K562 (cell line): ENCODE results near the gene TYMP. TPM values are rescaled to one million over a fixed set of nuclear protein-coding genes. Genes with fewer than 3 reads are reported as not detected.

Experiments
- CEBPG ChIP-seq, 3 experiments: fragments of 200-800 bp in 1 of 3; sonication (Bioruptor generic) in 1 of 3; sonication (generic) in 1 of 3; formaldehyde crosslinking in 1 of 3; IDR thresholded peaks in 2 of 3; conservative IDR thresholded peaks in 1 of 3; 2 replicates each; pipeline versions ENCODE4 v1.6.1 to v1.8.0; 2016 to 2022; ENCODE audit warnings: missing compliant biosample characterization in 2 of 3, missing genetic modification characterization in 2 of 3, mild to moderate bottlenecking in 1 of 3, missing genetic modification reagents in 1 of 3
- CTBP1 ChIP-seq: fragments of 450-650 bp; IDR thresholded peaks from 2 replicates; pipeline ENCODE4 v1.6.1; 2016; ENCODE audit warnings: borderline replicate concordance
- DPF2 ChIP-seq: fragments of 450-650 bp; IDR thresholded peaks from 2 replicates; pipeline ENCODE4 v1.6.1; 2016
- ELF1 ChIP-seq: fragments of 200-800 bp; sonication (Bioruptor generic); IDR thresholded peaks from 2 replicates; pipeline ENCODE4 v1.6.1; 2016; ENCODE audit warnings: missing genetic modification characterization, missing compliant biosample characterization
- EP400 ChIP-seq: fragments of 450-650 bp; IDR thresholded peaks from 2 replicates; pipeline ENCODE4 v1.6.1; 2017; ENCODE audit warnings: antibody characterized with exemption, mild to moderate bottlenecking, moderate library complexity
- FOXJ2 ChIP-seq: fragments of 200-800 bp; sonication (Bioruptor generic); IDR thresholded peaks from 2 replicates; pipeline ENCODE4 v1.6.1; 2016; ENCODE audit warnings: missing genetic modification characterization, missing compliant biosample characterization
- HMG20A ChIP-seq: fragments of 450-650 bp; formaldehyde crosslinking; conservative IDR thresholded peaks from 2 replicates; pipeline ENCODE4 v1.4.0; 2020; ENCODE audit warnings: mild to moderate bottlenecking, mixed read lengths
- MAZ ChIP-seq, 2 experiments: fragments of 450-650 bp in 1 of 2; sonication (generic) in 1 of 2; formaldehyde crosslinking; IDR thresholded peaks in 1 of 2; conservative IDR thresholded peaks in 1 of 2; 2 replicates each; pipeline versions ENCODE4 v1.4.0 to v1.5.0; 2020; ENCODE audit warnings: mild to moderate bottlenecking in 1 of 2, missing genetic modification reagents in 1 of 2
- NFRKB ChIP-seq: fragments of 450-650 bp; IDR thresholded peaks from 2 replicates; pipeline ENCODE4 v1.6.1; 2016; ENCODE audit warnings: low read depth
- NR2C2 ChIP-seq, 2 experiments: fragments of 200-800 bp in 1 of 2; sonication (Bioruptor generic) in 1 of 2; sonication (generic) in 1 of 2; formaldehyde crosslinking in 1 of 2; IDR thresholded peaks; 2 replicates each; pipeline versions ENCODE4 v1.6.1 to v1.8.0; 2016 to 2022; ENCODE audit warnings: mild to moderate bottlenecking in 1 of 2, missing compliant biosample characterization in 1 of 2, missing genetic modification characterization in 1 of 2, missing genetic modification reagents in 1 of 2
- POLR2G ChIP-seq: fragments of 200-400 bp; formaldehyde crosslinking; IDR thresholded peaks from 2 replicates; pipeline ENCODE4 v1.6.1; 2017; ENCODE audit warnings: low read depth, mild to moderate bottlenecking, antibody characterized with exemption, low read length, moderate library complexity
- PRMT5 ChIP-seq: sonication (generic); formaldehyde crosslinking; IDR thresholded peaks from 2 replicates; pipeline ENCODE4 v1.5.0; 2020; ENCODE audit warnings: missing genetic modification reagents
- RAD21 ChIP-seq, 2 experiments: fragments of 250-450 bp in 1 of 2; fragments of 450-650 bp in 1 of 2; sonication (Bioruptor Pico) in 1 of 2; formaldehyde crosslinking in 1 of 2; IDR thresholded peaks in 1 of 2; conservative IDR thresholded peaks in 1 of 2; 2 replicates each; pipeline versions ENCODE4 v1.4.0 to v1.8.0; 2020 to 2022; ENCODE audit warnings: mild to moderate bottlenecking in 2 of 2, moderate library complexity in 1 of 2
- RNF2 ChIP-seq: sonication (generic); IDR thresholded peaks from 2 replicates; pipeline ENCODE4 v1.6.1; 2016
- SMAD4 ChIP-seq: fragments of 250-450 bp; sonication (Bioruptor Pico); conservative IDR thresholded peaks from 2 replicates; pipeline ENCODE4 v1.8.0; 2021; ENCODE audit warnings: inconsistent platforms, mild to moderate bottlenecking, moderate library complexity
- TAF7 ChIP-seq: fragments of 450-650 bp; IDR thresholded peaks from 2 replicates; pipeline ENCODE4 v1.6.1; 2016; ENCODE audit warnings: missing genetic modification characterization, missing compliant biosample characterization
- TRIM24 ChIP-seq, 2 experiments: fragments of 450-650 bp; IDR thresholded peaks; 2 replicates each; pipeline ENCODE4 v1.6.1; 2016
- ZBTB7A ChIP-seq: IDR thresholded peaks from 2 replicates; pipeline ENCODE4 v1.6.1; 2011; ENCODE audit warnings: low read depth, mild to moderate bottlenecking, low read length, moderate library complexity, borderline replicate concordance; ENCODE audit not compliant: control insufficient read depth
- ZNF12 ChIP-seq: sonication (generic); formaldehyde crosslinking; IDR thresholded peaks from 2 replicates; pipeline ENCODE4 v1.4.0; 2020; ENCODE audit warnings: mild to moderate bottlenecking, missing genetic modification reagents
- ZNF146 ChIP-seq: IDR thresholded peaks from one replicate; pipeline ENCODE4 v1.6.1; 2018; ENCODE audit warnings: missing compliant biosample characterization; ENCODE audit not compliant: unreplicated experiment
- ZNF354B ChIP-seq: fragments of 250-450 bp; sonication (Bioruptor Pico); IDR thresholded peaks from 2 replicates; pipeline ENCODE4 v1.4.0; 2020
- ZSCAN32 ChIP-seq: fragments of 450-650 bp; formaldehyde crosslinking; IDR thresholded peaks from 2 replicates; pipeline ENCODE4 v1.4.0; 2020; ENCODE audit warnings: mild to moderate bottlenecking, moderate library complexity
- polyA plus RNA-seq, 8 experiments: library from polyadenylated mRNA; depleted of rRNA in 4 of 8; stranded (reverse) in 5 of 8; unstranded in 3 of 8; fragments of >200 nt; fragmentation: Nextera tagmentation in 2 of 8; fragmentation: Illumina TruSeq in 1 of 8; extraction: Ambion mirVana in 2 of 8; extraction: Trizol in 1 of 8; gene quantifications; 2 replicates each; pipeline versions ENCODE4 v1.2.1 to v1.2.3, GENCODE V29; 2011 to 2014; ENCODE audit warnings: inconsistent platforms in 1 of 8, missing spikeins in 1 of 8
- total RNA-seq, 7 experiments: library from RNA; depleted of rRNA in 6 of 7; stranded (reverse); fragments of >200 nt in 6 of 7; fragmentation: Illumina TruSeq in 2 of 7; extraction: Trizol in 2 of 7; gene quantifications; 2 replicates each; pipeline versions ENCODE4 v1.2.1 to v1.2.3, GENCODE V29; 2011 to 2021; ENCODE audit warnings: low replicate concordance in 1 of 7
- TF ChIP-seq, protein P1 (sequence below): fragments of 450-650 bp; formaldehyde crosslinking; IDR thresholded peaks from 2 replicates; pipeline ENCODE4 v1.4.0; 2022; ENCODE audit warnings: mild to moderate bottlenecking, moderate library complexity
- TF ChIP-seq, protein P2 (sequence below): fragments of 250-450 bp; sonication (Bioruptor Pico); IDR thresholded peaks from 2 replicates; pipeline ENCODE4 v1.8.0; 2022; ENCODE audit warnings: inconsistent platforms
- TF ChIP-seq, protein P3 (sequence below): fragments of 450-650 bp; IDR thresholded peaks from 2 replicates; pipeline ENCODE4 v1.6.1; 2016; ENCODE audit warnings: missing biosample characterization, missing genetic modification characterization

TYMP gene
- total and polyA plus RNA-seq, 9 of the 15 experiments (the other 6 are each of a cell fraction or from before 2014, with no cell fraction given) = 0.03 to 4.0 (median 2.4) TPM; not detected in 4

DNA sequence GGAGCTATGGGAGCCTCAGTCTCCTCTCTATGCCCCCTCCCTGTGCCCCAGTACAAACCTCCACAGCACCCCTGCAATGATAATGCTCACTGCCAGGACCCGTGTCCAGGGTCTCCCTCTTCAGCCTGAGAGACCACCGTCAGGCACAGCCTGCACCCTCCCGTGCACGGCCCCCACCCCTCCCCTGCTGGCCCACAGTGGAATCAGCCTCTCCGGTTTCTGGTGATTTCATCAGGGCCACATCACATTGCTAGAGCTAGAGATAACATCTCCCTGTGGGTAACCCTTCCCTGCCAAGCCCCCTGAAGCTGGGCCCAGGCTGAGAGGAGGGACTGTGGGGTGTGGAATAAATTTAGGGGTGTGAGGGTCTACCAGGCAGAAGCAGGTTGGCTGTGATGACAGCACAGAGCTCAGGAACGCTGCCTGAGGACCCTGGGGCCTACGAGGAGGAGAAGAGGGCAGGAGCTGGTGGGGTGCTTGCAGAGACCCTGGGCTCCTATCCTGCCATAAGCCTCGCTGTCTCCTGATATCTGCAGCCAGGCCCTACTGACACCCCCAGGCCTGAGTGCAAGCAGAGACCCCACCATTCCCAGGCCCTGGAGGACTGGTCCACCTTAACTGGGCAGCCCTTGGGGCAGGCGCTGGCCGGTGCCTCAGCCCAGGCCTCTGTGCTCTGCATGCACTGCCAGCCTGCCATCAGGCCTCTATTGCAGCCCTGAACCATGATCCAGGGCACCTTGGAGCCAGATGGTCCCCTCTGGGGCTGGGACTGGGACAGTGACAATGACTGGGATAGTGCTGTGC is 15.9 kb upstream of the TYMP start, which contains the start of gene KLHDC7B (continued):
- 0 out of 2 replicates have a peak, but pooled peaks have one; percentile 17 for TF ChIP-seq TAF7 (tag)
- peak; percentile 28; the same call in 1 of the 2 replicates for TF ChIP-seq POLR2G
- peak; percentile 26; the same call in 1 of the 2 replicates for TF ChIP-seq DPF2
- TF ChIP-seq, protein P1, sequence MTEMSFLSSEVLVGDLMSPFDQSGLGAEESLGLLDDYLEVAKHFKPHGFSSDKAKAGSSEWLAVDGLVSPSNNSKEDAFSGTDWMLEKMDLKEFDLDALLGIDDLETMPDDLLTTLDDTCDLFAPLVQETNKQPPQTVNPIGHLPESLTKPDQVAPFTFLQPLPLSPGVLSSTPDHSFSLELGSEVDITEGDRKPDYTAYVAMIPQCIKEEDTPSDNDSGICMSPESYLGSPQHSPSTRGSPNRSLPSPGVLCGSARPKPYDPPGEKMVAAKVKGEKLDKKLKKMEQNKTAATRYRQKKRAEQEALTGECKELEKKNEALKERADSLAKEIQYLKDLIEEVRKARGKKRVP (CRISPR knock-in tag) = peak; percentile 96
- peak; percentile 29; the same call in 1 of the 2 replicates for TF ChIP-seq RNF2
- TF ChIP-seq, protein P2, sequence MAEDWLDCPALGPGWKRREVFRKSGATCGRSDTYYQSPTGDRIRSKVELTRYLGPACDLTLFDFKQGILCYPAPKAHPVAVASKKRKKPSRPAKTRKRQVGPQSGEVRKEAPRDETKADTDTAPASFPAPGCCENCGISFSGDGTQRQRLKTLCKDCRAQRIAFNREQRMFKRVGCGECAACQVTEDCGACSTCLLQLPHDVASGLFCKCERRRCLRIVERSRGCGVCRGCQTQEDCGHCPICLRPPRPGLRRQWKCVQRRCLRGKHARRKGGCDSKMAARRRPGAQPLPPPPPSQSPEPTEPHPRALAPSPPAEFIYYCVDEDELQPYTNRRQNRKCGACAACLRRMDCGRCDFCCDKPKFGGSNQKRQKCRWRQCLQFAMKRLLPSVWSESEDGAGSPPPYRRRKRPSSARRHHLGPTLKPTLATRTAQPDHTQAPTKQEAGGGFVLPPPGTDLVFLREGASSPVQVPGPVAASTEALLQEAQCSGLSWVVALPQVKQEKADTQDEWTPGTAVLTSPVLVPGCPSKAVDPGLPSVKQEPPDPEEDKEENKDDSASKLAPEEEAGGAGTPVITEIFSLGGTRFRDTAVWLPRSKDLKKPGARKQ (CRISPR knock-in tag) = no peak
- TF ChIP-seq, protein P3, sequence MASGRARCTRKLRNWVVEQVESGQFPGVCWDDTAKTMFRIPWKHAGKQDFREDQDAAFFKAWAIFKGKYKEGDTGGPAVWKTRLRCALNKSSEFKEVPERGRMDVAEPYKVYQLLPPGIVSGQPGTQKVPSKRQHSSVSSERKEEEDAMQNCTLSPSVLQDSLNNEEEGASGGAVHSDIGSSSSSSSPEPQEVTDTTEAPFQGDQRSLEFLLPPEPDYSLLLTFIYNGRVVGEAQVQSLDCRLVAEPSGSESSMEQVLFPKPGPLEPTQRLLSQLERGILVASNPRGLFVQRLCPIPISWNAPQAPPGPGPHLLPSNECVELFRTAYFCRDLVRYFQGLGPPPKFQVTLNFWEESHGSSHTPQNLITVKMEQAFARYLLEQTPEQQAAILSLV (tag) = 0 out of 2 replicates have a peak, but pooled peaks have one; percentile 26
- no peak for TF ChIP-seq ZNF354B (CRISPR knock-in tag)
- no peak for TF ChIP-seq FOXJ2 (tag)
- no peak for TF ChIP-seq ZBTB7A
- TF ChIP-seq CTBP1 = 0 out of 2 replicates have a peak, but pooled peaks have one; percentile 29
- no peak for TF ChIP-seq ELF1 (tag)
- peak; percentile 71 for TF ChIP-seq EP400
- TF ChIP-seq ZNF146 (CRISPR knock-in tag) = no peak
- peak; percentile 62 to 91; a peak in 3 of 4 replicates for TF ChIP-seq MAZ (CRISPR knock-in tag; conservative IDR thresholded peaks at IDR 0.05 in 1 of 2, IDR thresholded peaks at IDR 0.05 in 1 of 2)
- peak; percentile 75 for TF ChIP-seq ZSCAN32 (CRISPR knock-in tag)
- peak; percentile 63; the same call in 1 of the 2 replicates for TF ChIP-seq NFRKB
- TF ChIP-seq HMG20A (CRISPR knock-in tag) = no peak
- TF ChIP-seq ZNF12 = no peak
- TF ChIP-seq NR2C2 (CRISPR knock-in tag; IDR thresholded peaks at IDR 0.05) = no peak
- 0 out of 2 replicates have a peak, but pooled peaks have one; percentile 10 for TF ChIP-seq NR2C2 (tag; IDR thresholded peaks at IDR 0.05)
- peak; percentile 93 for TF ChIP-seq CEBPG (CRISPR knock-in tag; IDR thresholded peaks at IDR 0.05)
- peak; percentile 65 to 86 for TF ChIP-seq CEBPG (tag; conservative IDR thresholded peaks at IDR 0.05 in 1 of 2, IDR thresholded peaks at IDR 0.05 in 1 of 2)
- TF ChIP-seq SMAD4 = no peak
- TF ChIP-seq TRIM24 (IDR thresholded peaks at IDR 0.05) = peak; percentile 50 to 75; a peak in 2 of 4 replicates
- TF ChIP-seq RAD21 (CRISPR knock-in tag; conservative IDR thresholded peaks at IDR 0.05 in 1 of 2, IDR thresholded peaks at IDR 0.05 in 1 of 2) = peak in 1 of 2 experiments; percentile 15; a peak in 1 of 4 replicates
- TF ChIP-seq PRMT5 (CRISPR knock-in tag) = no peak
